COR-L47 (cell line): ENCODE measurements around the gene OR2AP1.
A peak's percentile ranks its signal among the peaks of the same experiment; 100 is the strongest.
"Not testable (repeated sequence)": the region's sequence is repeated elsewhere in the genome, so short reads cannot be mapped to it uniquely, and the experiment has no call there.

Experiments used
- DNase-seq: peaks from one replicate; lab custom pipeline; 2025; lab: John Stamatoyannopoulos, UW

The OR2AP1 gene

DNA sequence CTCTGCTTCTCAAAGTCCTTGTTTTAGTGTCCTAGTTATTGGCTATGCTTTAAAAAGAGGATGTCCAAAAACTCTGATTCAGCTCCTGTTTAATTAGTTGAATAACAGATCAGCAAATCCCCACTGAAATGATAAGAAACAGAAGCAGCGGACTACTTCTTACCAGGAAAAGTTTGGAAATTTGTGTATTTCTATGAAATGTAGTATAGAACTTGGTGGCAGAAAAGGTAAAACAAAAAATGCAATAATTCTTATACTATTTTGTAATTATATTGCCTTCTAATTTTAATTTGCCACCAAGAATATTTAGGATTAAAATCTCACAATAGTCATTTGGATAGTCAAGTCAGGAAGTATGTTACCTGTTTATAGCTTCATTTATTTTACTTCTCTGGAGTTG is at the start of gene OR2AP1:
Gene OR2AP1 (plus strand): TSS at position 301 of the 400 bp plus-strand sequence. CDS start 1,947 bp downstream, outside the sequence.
- DNase-seq, result no peak

DNA sequence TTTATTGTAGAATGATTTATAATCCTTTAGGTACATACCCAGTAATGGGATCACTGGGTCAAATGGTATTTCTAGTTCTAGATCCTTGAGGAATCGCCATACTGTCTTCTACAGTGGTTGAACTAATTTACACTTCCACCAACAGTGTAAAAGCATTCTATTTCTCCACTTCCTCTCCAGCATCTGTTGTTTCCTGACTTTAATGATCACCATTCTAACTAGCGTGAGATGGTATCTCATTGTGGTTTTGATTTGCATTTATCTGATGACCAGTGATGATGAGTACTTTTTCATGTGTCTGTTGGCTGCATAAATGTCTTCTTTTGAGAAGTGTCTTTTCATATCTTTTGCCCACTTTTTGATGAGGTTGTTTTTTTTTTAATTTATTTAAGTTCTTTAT is 24.0 kb upstream of the OR2AP1 start:
- not testable (repeated sequence) for DNase-seq

- DNase-seq, result no peak
These were observed 23.5 kb upstream of the OR2AP1 start for GRCh38 chr12:55548756-55549155.

GRCh38 chr12:55549302-55549701 is 23.0 kb upstream of the OR2AP1 start, which contains the start of gene OR6C4:
TSS of gene OR6C4 (plus strand) at chr12:55549602. CDS start at chr12:55551227, 1,625 bp downstream.
- DNase-seq, result no peak

- DNase-seq, result no peak
These were observed 18.0 kb upstream of the OR2AP1 start for GRCh38 chr12:55554296-55554695.

DNA sequence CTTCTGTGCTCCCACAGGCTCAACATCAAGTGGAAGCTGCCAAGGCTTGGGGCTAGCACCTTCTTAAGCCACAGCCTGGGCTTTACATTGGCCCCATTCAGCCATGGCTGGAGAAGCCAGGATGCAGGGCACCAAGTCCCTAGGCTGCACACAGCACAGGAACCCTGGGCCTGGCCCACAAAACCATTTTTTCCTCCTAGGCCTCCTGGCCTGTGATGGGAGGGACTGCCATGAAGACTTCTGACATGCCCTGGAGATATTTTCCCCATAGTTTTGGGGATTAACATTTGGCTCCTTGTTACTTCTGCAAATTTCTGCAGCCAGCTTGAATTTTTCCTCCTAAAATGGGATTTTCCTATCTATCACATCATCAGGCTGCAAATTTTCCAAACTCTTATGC is 2.2 kb upstream of the OR2AP1 start:
- not testable (repeated sequence) for DNase-seq

DNA sequence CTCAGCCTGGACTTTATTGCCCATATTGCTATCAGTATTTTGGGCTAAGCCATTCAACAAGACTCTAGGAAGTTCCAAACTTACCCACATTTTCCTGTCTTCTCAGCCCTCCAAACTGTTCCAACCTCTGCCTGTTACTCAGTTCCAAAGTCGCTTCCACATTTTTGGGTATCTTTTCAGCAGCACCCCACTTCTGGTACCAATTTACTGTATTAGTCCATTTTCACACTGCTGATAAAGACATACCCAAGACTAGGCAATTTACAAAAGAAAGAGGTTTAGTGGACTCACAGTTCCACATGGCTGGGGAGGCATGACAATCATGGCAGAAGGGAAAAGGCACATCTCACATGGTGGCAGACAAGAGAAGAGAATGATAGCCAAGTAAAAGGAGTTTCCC is 1.6 kb upstream of the OR2AP1 start:
- not testable (repeated sequence) for DNase-seq

- DNase-seq, result no peak
These were observed 9.8 kb downstream of the OR2AP1 start for GRCh38 chr12:55582066-55582465.

- no peak for DNase-seq
These were observed 13.5 kb downstream of the OR2AP1 start for GRCh38 chr12:55585817-55586216.

DNA sequence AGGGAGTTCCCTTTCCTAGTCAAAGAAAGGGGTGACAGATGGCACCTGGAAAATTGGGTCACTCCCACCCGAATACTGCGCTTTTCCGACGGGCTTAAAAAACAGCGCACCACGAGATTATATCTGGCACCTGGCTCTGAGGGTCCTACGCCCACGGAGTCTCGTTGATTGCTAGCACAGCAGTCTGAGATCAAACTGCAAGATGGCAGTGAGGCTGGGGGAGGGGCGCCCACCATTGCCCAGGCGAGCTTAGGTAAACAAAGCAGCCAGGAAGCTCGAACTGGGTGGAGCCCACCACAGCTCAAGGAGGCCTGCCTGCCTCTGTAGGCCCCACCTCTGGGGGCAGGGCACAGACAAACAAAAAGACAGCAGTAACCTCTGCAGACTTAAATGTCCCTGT is 17.9 kb downstream of the OR2AP1 start:
- DNase-seq, result not testable (repeated sequence)

GRCh38 chr12:55607821-55608594 is 35.7 kb downstream of the OR2AP1 start:
- no peak for DNase-seq

DNA sequence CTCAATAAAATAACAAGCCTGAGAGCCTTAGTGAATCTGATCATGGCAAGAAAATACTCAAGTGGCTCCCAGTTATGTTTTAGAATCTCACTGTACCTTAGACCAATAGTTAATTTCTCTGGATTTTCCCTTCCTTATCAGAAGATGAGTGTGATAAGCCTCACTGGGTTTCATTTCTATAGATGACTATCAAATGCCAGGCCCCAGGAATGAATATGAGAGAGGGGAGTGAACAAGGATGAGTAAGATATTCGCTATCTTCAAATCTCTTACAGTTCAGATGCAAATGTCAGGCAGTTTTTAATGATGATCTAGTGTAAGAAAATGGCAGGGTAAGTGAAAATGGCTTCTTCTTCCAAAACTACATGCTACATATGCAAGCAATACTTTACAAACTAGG is 38.3 kb downstream of the OR2AP1 start:
- DNase-seq, result no peak

DNA sequence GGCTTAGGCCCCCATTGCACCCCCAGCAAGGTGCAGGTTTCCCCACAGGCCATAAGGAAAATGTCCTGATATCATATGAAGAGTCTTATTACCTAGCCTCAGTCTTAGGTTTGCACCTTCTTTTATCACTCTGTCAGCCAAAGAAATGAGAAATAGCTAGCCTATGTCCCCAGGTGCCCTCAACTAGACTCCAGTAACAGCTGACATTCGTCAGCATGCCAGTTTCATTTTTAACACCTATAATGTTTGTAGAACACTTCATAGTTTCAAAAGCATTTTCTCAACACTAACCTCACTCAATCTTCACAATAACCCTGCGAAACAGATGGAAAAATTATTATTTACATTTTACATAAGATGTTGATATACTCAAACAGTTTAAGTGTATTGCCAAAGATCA is 40.4 kb downstream of the OR2AP1 start:
- DNase-seq, result no peak

- DNase-seq, result no peak
These were observed 42.5 kb downstream of the OR2AP1 start for GRCh38 chr12:55614764-55615163.

DNA sequence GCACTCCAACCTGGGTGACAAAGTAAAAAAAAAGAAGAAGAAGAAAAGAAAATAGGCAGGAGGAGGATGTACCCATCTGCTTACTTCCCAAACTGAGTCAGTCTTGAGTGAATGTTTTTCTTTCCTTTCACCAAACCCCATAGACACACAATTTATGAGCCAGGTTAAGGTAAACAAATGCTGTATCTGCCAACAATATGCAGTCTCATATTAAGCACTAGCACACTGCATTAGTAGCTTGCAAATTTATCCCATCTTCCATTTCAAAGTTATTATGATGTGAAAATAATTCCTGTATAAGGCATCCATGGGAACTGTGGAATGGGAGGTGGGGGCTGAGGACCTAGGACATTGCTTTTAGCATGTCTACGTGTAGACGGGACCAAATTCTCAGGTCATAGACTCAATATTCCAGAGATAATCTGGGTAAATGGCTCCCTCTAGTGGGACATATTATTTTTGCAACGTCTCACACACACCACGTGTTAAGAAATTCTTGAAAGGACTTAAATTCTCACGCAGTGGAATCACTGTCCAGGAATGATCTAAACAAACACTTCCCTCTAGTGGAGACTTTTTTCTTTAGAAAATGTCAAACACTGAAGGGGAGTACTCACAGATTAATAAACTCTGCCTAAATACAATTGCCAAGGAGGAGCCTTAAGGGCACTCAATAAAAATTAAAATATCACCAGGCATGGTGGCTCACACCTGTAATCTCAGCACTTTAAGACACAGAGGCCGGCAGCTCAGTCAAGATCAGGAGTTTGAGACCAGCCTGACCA is 47.3 kb downstream of the OR2AP1 start:
- peak; percentile 49 for DNase-seq

DNA sequence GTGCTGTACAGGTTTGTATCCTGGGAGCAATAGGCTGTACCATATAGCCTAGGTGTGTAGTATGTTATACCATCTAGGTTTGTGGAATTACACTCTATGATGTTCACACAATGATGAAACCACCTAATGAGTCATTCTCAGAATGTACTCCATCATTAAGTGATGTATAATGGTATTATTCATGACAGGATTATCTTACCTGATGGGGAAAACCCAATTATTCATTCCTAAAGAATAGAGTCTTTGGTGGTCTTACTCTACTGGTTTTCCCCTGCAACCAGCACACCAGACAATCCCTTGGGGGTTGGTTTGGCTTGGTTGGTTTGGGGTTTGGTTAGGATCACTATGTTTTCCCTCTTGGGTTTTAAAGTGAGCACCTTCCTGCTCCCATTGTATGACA is 51.8 kb downstream of the OR2AP1 start:
- no peak for DNase-seq
